Islet of Langerhans (tissue), 1 donor: ENCODE measurements around the gene CMTM4.
"Not testable (repeated sequence)": the region's sequence is repeated elsewhere in the genome, so short reads cannot be mapped to it uniquely, and the experiment has no call there.

ENCODE experiments used
- FAIRE-seq: peaks from one replicate; lab custom pipeline; 2011; peaks lifted over from hg19 to GRCh38; lab: Jason Lieb, UNC

CMTM4 gene

GRCh38 chr16:66705790-66706505 lies 9.4 kb upstream of the CMTM4 start:
- no peak for FAIRE-seq

DNA sequence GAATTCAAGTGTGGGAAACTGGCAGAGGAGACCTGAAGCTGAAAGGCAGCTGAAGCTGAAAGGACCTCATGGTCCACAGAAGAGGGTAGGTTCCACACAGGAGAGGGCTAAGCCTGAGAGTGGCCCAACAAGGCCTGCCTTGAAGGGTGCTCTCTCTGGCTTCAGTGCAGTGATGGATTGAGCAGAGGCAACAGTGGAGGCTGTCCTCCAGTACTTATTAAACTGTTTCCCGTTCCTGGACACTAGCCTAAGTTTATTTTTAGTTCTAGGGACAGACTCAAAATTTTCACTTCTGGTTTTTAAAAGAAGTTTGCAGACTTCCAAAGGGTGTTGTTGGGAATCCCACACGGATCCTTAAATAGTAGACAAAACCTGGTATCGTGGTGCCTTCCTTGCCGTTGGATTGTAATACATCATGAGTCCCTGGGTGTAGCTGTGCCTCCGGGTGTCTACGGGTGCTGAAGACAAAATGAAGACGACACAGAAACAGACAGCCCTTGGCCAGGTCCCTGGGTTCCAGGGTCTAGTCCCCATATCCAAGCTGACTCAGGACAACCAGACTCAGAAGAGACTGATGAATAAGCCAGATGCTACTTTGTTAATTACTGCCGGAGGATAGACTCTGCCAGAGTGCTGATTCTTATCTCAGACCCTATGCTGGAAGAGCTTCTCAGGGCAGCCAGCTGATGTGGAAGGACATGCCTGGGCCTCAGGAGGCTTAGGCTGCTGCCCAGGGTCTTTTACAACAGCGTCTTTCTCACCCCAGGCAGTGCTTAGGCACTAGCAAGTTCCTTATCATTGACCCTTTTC lies 7.1 kb upstream of the CMTM4 start:
- FAIRE-seq = no peak

DNA sequence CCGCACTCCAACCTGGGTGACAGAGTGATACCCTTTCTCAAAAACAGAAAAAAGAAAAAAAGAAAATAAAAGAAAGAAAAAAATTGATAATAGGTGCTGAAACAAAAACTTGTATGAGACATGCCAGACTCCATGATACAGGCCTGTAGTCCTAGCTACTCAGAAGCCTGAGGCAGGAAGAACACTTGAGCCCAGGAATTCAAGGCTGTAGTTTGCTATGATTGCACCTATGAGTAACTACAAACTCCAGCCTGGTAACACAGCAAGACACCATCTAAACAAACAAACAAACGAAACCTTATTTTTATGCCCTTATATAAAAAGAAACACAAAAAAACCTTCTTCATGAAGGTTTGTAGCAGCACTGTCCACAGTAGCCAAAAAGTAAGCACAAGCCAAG lies 5.0 kb upstream of the CMTM4 start:
- FAIRE-seq = no peak

DNA sequence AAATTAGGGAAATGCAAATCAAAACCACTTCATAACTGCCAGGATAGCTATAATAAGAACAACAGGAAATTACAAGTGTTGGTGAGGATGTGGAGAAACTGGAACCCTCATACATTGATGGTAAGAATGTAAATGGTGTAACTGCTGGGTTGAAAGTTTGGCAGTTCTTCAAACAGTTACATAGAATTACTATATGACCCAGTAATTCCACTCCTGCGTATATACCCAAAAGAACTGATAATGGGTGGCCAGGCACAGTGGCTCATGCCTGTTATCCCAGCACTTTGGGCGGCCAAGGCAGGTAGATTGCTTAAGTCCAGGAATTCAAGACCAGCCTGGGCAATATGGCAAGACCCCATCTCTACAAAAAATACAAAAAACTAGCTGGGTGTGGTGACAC lies 4.5 kb upstream of the CMTM4 start:
- no peak for FAIRE-seq

GRCh38 chr16:66699898-66700297 lies 3.4 kb upstream of the CMTM4 start:
- no peak for FAIRE-seq

DNA sequence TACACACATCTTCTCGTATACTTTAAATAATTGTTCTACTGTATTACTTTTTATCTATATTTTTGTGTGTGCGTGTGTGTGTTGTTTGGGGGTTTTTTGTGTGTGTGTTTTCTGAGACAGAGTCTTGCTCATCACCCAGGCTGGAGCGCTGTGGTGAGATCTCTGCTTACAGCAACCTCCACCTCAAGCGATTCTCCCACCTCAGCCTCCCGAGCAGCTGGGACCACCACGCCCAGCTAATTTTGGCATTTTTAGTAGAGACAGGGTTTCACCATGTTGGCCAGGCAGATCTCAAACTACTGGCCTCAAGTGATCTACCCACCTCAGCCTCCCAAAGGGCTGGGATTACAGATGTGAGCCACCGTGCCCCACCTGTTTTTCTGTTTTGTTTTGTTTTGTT lies 1.5 kb upstream of the CMTM4 start:
- FAIRE-seq = no peak

- FAIRE-seq = no peak
These were observed 441 bp downstream of the CMTM4 start for GRCh38 chr16:66695935-66696668.

- FAIRE-seq = no peak
These were observed 1.0 kb downstream of the CMTM4 start for GRCh38 chr16:66695471-66695934.

DNA sequence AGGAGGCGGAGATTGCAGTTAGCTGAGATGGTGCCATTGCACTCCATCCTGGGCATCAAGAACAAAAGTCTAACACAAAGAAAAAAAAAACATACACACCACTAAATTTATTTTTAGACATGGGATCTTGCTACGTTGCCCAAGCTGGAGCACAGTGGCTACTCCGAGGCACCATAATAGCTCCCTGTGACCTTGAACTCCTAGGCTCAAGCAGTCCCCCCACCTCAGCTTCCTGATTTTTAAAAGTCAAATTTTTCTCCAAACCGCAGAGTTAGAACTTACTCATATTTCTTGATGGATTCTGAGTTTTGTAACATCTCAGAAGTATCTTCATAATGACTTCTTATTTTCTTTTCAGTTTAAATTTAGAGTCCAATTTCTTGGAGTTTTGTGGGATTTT lies 3.4 kb downstream of the CMTM4 start:
- FAIRE-seq = no peak

- no peak for FAIRE-seq
These were observed 4.2 kb downstream of the CMTM4 start for GRCh38 chr16:66692341-66692740.

DNA sequence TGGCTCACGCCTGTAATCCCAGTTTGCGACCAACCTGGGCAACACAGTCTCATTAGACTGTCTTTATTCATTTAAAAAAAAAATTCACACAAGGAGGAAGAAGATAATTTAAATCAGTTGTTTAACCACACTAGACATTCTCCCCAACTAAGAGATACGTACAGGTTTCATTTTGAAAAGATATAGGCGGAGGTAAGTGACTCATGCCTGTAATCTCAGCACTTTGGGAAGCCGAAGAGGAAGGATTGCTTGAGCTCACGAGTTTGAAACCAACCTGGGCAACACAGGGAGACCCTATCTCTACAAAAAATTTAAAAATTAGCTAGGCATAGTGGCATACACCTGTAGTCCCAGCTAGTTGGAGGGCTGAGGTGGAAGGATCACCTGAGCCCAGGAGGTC lies 5.3 kb downstream of the CMTM4 start:
- FAIRE-seq = no peak

DNA sequence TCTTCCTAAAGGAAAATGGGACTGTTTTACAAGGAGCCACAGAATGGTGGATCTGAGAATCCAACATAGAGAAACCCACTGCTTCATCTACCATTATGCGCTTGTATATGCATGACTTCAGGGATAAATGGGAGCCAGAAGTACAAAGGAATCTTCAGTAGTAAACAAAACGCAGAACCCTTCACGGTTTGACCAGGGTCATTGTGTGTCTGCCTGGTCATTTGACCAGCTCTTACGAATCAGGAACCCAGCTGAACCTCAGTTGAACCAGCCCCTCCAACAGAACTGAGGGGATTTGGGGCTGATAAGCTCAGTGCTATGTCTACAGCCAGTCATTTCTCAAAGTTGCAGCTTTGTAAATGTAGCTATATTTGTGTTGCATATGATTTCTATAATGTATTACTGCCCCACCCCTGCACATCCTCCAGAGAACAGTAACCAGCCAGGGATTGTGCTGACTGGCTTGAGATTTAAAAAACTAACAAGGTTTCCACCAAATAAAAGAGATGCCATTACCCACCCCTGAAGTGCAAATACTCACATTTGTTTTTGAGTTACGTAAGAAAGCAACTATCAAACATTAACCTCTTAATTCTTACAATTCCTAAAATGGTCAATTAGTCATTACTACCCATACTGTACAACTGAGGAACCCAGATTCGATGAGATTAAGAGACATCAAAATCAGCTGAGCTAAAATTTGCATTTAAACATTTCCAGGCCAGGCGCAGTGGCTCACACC lies 6.3 kb downstream of the CMTM4 start:
- FAIRE-seq = no peak

DNA sequence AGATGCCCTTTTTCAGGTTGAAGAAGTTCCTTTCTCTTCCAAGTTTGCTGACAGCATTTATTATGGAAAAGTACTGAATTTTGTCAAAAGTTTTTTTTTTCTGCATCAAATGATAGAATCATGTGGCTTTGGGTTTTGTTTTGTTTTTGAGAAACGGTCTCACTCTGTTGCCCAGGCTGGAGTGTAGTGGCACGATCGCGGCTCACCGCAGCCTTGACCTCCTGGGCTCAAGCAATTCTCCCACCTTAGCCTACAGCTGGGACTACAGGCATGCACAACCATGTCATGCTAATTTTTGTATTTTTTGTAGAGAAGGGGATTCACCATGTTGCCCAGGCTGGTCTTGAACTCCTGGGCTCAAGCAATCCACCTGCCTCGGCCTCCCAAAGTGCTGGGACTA lies 7.3 kb downstream of the CMTM4 start:
- no peak for FAIRE-seq

DNA sequence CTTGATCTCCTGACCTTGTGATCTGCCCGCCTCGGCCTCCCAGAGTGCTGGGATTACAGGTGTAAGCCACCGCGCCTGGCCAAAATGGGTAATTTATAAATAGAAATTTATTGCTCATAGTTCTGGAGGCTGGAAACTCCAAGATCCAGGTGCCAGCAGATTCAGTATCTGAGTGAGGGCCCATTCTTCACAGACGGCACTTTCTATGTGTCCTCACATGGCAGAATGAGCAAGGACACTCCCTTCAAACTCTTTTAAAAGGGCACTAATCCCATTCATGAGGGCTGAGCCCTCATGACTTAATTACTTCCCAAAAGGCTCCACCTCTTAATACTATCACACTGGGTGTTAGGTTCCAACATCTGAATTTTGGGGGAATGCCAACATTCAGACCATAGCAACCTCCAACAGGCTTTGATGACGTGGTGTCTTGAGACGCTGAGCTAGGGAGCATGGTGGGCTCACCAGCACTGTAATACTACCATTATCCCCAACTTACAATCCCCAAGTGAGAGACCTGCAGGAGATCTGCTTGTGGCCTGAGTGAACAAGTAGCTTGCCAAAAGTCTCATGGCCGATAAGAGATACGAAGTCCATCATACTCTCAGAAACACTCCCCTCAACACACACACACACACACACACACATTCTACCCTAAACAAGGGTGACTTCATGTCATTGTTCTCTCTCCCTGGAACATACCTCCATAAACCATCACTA lies 8.5 kb downstream of the CMTM4 start:
- no peak for FAIRE-seq

GRCh38 chr16:66685501-66686115 lies 10.9 kb downstream of the CMTM4 start:
- FAIRE-seq = not testable (repeated sequence)

DNA sequence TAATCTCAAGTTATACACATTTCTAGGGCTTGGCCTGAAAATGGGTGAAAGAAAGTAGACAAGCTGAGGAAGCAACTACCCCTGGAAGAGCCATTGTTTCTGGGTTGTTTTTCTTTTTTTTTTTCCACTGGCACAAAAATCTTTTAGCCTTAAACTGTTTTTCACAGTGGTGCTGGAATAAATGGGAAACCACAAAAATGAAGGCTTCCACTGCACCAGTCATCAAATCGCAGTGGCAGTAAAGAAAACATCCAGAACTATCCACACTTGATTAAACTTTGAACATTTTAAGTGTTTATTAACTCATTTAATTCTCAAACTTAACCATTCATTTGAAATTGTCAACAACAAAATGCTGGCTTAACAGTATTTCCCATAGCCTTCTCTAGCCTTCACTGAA lies 14.3 kb downstream of the CMTM4 start:
- no peak for FAIRE-seq

- no peak for FAIRE-seq
These were observed 14.9 kb downstream of the CMTM4 start for GRCh38 chr16:66681676-66682075.

DNA sequence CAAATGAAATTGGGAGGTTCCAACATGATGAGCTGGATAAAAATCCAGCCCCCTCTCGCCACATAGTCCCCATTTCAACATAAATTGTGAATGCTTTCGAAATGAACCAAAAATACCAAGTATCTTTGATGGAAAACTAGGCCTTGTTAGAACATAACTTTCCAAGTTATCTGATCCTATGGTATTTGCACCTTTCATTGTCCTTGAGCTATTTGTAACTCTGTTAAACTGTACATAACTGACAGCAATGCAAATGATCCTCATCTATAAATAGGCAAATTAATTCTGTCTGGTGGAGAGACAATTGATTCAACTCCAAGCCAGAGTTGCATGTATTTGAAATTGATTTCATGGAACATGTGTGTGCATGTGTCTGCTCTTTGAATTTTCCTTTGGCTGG lies 18.2 kb downstream of the CMTM4 start:
- no peak for FAIRE-seq

- no peak for FAIRE-seq
These were observed 18.7 kb downstream of the CMTM4 start for GRCh38 chr16:66677836-66678235.

GRCh38 chr16:66677179-66677578 lies 19.4 kb downstream of the CMTM4 start:
- no peak for FAIRE-seq

GRCh38 chr16:66676599-66676998 lies 19.9 kb downstream of the CMTM4 start:
- FAIRE-seq = no peak
